ENCODE data around the gene SIPA1L3. TPM values are rescaled to one million over a fixed set of nuclear protein-coding genes. Genes with fewer than 3 reads are reported as not detected.

The SIPA1L3 gene
- total and polyA plus RNA-seq, 12 donors: 2.8 to 24.2 (median 12.3) TPM

- no peak overlapping the region for H3K27ac ChIP-seq
- ATAC-seq: no peak
- 96% methylated on average over 5 of the region's 5 CpGs for WGBS, 2 donors
Observed at GRCh38 chr19:37969695-37970094, 62.7 kb downstream of the SIPA1L3 start.

GRCh38 chr19:37970699-37971098 lies 63.7 kb downstream of the SIPA1L3 start:
- ATAC-seq (no peak), DNase-seq (no peak)
- intact Hi-C loops (cut with DNase I): loop anchor here in 1 of 10 donors (10.0 kb wide), 1 partner anchor 1334 kb away; no protein-coding TSS in a partner anchor
- H3K9me3 ChIP-seq: peaks cover 0 to 31% (median 14%) of the 10 kb centered on the region in 11 donors
- WGBS, 2 donors: 97 to 98% methylated on average over 4 of the region's 4 CpGs
- H3K36me3 ChIP-seq: peaks cover 0 to 5% (median 0%) of the 10 kb centered on the region in 9 donors
- H3K4me1 ChIP-seq: no peaks in the 10 kb centered on the region
- TF ChIP-seq CTCF (IDR thresholded peaks at IDR 0.05): no peak
- H3K4me3 ChIP-seq: no peak overlapping the region
- no peaks in the 10 kb centered on the region for H3K27me3 ChIP-seq
- H3K27ac ChIP-seq: no peak overlapping the region

More at GRCh38 chr19:37969695-37970094, 62.7 kb downstream of the SIPA1L3 start:
- Histone ChIP-seq H3K36me3 (peaks cover 0 to 5% (median 0%) of the 10 kb centered on the region in 9 donors), H3K4me3 (no peak overlapping the region), H3K27me3 (no peaks in the 10 kb centered on the region), H3K4me1 (no peaks in the 10 kb centered on the region), H3K9me3 (peaks cover 0 to 31% (median 14%) of the 10 kb centered on the region in 11 donors)
- no peak for TF ChIP-seq CTCF (IDR thresholded peaks at IDR 0.05)
- intact Hi-C loops (cut with DNase I): loop anchor here in 1 of 10 donors (10.0 kb wide), 1 partner anchor 1335 kb away; no protein-coding TSS in a partner anchor
- no peak for DNase-seq

GRCh38 chr19:37972803-37973202 lies 65.8 kb downstream of the SIPA1L3 start:
- DNase-seq: no peak
- no peak for TF ChIP-seq CTCF (IDR thresholded peaks at IDR 0.05)
- peaks cover 0 to 2% (median 0%) of the 10 kb centered on the region in 9 donors for H3K4me1 ChIP-seq
- no peak overlapping the region for H3K4me3 ChIP-seq
- intact Hi-C loops (cut with DNase I): loop anchor here in 1 of 10 donors (10.0 kb wide), 1 partner anchor 1332 kb away; no protein-coding TSS in a partner anchor
- H3K36me3 ChIP-seq: peaks cover 0 to 5% (median 0%) of the 10 kb centered on the region in 9 donors
- H3K27me3 ChIP-seq: no peaks in the 10 kb centered on the region
- ATAC-seq: no peak
- H3K27ac ChIP-seq: no peak overlapping the region
- H3K9me3 ChIP-seq: peaks cover 0 to 31% (median 14%) of the 10 kb centered on the region in 11 donors
- WGBS, 2 donors: 95 to 97% methylated on average over 3 of the region's 3 CpGs

- intact Hi-C loops (cut with DNase I): loop anchor here in 1 of 10 donors (10.0 kb wide), 1 partner anchor 1331 kb away; no protein-coding TSS in a partner anchor
- H3K36me3 ChIP-seq: peaks cover 0 to 5% (median 0%) of the 10 kb centered on the region in 9 donors
- WGBS, 2 donors: 92 to 94% methylated on average over 2 of the region's 2 CpGs
- TF ChIP-seq CTCF (IDR thresholded peaks at IDR 0.05): no peak
- H3K27me3 ChIP-seq: no peaks in the 10 kb centered on the region
- DNase-seq (no peak), ATAC-seq (no peak)
- peaks cover 0 to 31% (median 14%) of the 10 kb centered on the region in 11 donors for H3K9me3 ChIP-seq
- H3K27ac ChIP-seq: no peak overlapping the region
- peaks cover 0 to 4% (median 0%) of the 10 kb centered on the region in 9 donors for H3K4me1 ChIP-seq
- H3K4me3 ChIP-seq: no peak overlapping the region
Observed at GRCh38 chr19:37973666-37974065, 66.7 kb downstream of the SIPA1L3 start.
